Type B pancreatic cell (in vitro differentiated cells): ENCODE measurements around the gene GALNT13. TPM values are rescaled to one million over a fixed set of nuclear protein-coding genes. Genes with fewer than 3 reads are reported as not detected.

ENCODE experiments used
- DNase-seq: peaks from one replicate; pipeline ENCODE4 v3.0.0; 2021; ENCODE audit warnings: mixed read lengths; ENCODE audit not compliant: unreplicated experiment; ENCODE audit errors: extremely low spot score
- H3K27ac Mint-ChIP-seq: 2 replicates; pipeline ENCODE4 v1.8.0; 2021; ENCODE audit warnings: mild to moderate bottlenecking, mixed read lengths
- H3K27me3 Mint-ChIP-seq: 2 replicates; pipeline ENCODE4 v1.8.0; 2021; ENCODE audit warnings: mixed read lengths
- H3K36me3 Mint-ChIP-seq: 2 replicates; pipeline ENCODE4 v1.8.0; 2021; ENCODE audit warnings: mixed read lengths
- H3K4me1 Mint-ChIP-seq: one replicate; pipeline ENCODE4 v1.8.0; 2021; ENCODE audit warnings: mixed read lengths; ENCODE audit not compliant: unreplicated experiment
- H3K4me3 Mint-ChIP-seq: 2 replicates; pipeline ENCODE4 v1.8.0; 2021; ENCODE audit warnings: mild to moderate bottlenecking, mixed read lengths
- H3K9me3 Mint-ChIP-seq: 2 replicates; pipeline ENCODE4 v1.8.0; 2021; ENCODE audit warnings: mixed read lengths
- CTCF ChIP-seq: fragments of 200-600 bp; sonication (generic); conservative IDR thresholded peaks from 2 replicates; pipeline ENCODE4 v1.5.0; 2021; ENCODE audit warnings: antibody characterized with exemption, mild to moderate bottlenecking
- total RNA-seq: library from RNA; stranded (reverse); gene quantifications from 2 replicates; pipeline ENCODE4 v1.2.1, GENCODE V29; 2021; ENCODE audit warnings: low replicate concordance

GALNT13 gene
- total RNA-seq, 1 donor from 2014 or later = 5.9 TPM

- no peak overlapping the region for H3K4me3 Mint-ChIP-seq
- H3K27ac Mint-ChIP-seq = no peak overlapping the region
- no peak for DNase-seq
- no peaks in the 10 kb centered on the region for H3K4me1 Mint-ChIP-seq
- peaks cover 2% of the 10 kb centered on the region for H3K27me3 Mint-ChIP-seq
- no peak for TF ChIP-seq CTCF
- H3K9me3 Mint-ChIP-seq = no peaks in the 10 kb centered on the region
- no peaks in the 10 kb centered on the region for H3K36me3 Mint-ChIP-seq
Observed at GRCh38 chr2:154484338-154485099, 612.8 kb downstream of the GALNT13 start.

- TF ChIP-seq CTCF = no peak
- no peaks in the 10 kb centered on the region for H3K4me1 Mint-ChIP-seq
- no peaks in the 10 kb centered on the region for H3K9me3 Mint-ChIP-seq
- no peak for DNase-seq
- no peak overlapping the region for H3K4me3 Mint-ChIP-seq
- H3K36me3 Mint-ChIP-seq = no peaks in the 10 kb centered on the region
- no peaks in the 10 kb centered on the region for H3K27me3 Mint-ChIP-seq
- H3K27ac Mint-ChIP-seq = no peak overlapping the region
Observed at GRCh38 chr2:154488801-154489200, 617.1 kb downstream of the GALNT13 start.

- H3K4me3 Mint-ChIP-seq = no peak overlapping the region
- H3K9me3 Mint-ChIP-seq = no peaks in the 10 kb centered on the region
- DNase-seq = no peak
- H3K27me3 Mint-ChIP-seq = no peaks in the 10 kb centered on the region
- no peaks in the 10 kb centered on the region for H3K36me3 Mint-ChIP-seq
- no peak for TF ChIP-seq CTCF
- H3K27ac Mint-ChIP-seq = no peak overlapping the region
- no peaks in the 10 kb centered on the region for H3K4me1 Mint-ChIP-seq
Observed at GRCh38 chr2:154489266-154489858, 617.6 kb downstream of the GALNT13 start.

- H3K27ac Mint-ChIP-seq = no peak overlapping the region
- no peak overlapping the region for H3K4me3 Mint-ChIP-seq
- DNase-seq = no peak
- no peaks in the 10 kb centered on the region for H3K27me3 Mint-ChIP-seq
- no peaks in the 10 kb centered on the region for H3K36me3 Mint-ChIP-seq
- H3K9me3 Mint-ChIP-seq = no peaks in the 10 kb centered on the region
- no peaks in the 10 kb centered on the region for H3K4me1 Mint-ChIP-seq
- no peak for TF ChIP-seq CTCF
Observed at GRCh38 chr2:154490530-154490929, 618.8 kb downstream of the GALNT13 start.

- Mint-ChIP-seq H3K4me3 (no peak overlapping the region), H3K4me1 (no peaks in the 10 kb centered on the region), H3K36me3 (no peaks in the 10 kb centered on the region), H3K9me3 (no peaks in the 10 kb centered on the region), H3K27me3 (no peaks in the 10 kb centered on the region), H3K27ac (no peak overlapping the region)
- DNase-seq = no peak
- TF ChIP-seq CTCF = no peak
Observed at GRCh38 chr2:154495455-154495868, 623.7 kb downstream of the GALNT13 start.
